Amygdala (tissue), 56 donors: ENCODE data around the gene NPR3.
"Not testable (repeated sequence)": the region's sequence is repeated elsewhere in the genome, so short reads cannot be mapped to it uniquely, and the experiment has no call there.

Experiments
- DNase-seq, 56 donors: peaks; one replicate each; lab custom pipeline; 2025; lab: John Stamatoyannopoulos, UW

NPR3 gene

DNA sequence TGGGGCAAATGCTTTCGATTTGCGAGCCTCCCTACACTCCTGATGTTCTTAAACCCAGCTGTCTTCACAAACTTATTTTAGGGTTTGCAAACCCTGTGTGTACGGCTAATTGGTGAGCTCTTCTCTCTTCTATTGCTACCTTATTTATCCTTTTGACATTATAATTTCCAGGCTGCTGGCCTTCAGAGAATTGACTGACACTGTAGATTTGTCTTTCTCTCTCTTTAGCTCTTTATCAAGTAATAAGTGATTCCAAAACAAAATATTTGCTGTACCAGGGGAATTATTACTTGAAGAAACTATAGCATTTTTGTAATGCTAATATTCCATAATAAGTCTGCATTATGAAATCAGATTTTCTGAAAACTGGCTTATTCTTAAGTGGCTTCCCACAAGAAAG lies 92.5 kb downstream of the NPR3 start:
- no peak for DNase-seq

- DNase-seq, result not testable (repeated sequence)
Measured at GRCh38 chr5:32805462-32805861, 94.3 kb downstream of the NPR3 start.

DNA sequence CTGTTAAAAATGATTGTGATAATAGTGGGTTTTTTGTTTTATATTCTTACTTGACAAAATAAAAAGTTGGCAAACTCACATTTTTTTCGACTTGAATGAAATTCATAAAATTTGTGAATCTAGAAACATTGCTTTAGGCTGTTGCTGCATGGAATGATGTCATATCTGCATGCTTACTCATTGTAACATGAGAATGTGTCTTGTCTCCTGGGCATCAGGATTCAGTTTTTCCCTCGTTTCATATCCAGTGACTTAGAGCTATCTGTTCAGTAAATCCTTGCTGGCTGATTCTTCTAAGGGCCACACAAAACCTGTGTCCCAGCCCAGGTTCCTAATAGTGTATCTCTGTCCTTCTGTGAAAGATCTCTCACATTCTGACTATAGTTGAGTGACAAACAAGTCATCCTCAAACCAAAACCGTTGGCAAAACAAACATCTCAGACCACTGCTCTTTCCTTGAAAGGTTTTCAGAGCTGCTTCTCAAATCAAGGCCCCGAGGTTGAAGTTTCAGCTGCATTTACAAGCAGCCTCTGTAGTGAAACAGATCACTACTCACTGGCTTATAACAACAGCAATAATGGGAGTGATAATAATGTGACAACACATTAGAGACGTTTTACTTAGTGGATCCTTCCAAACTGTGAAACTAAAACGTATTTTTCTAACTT lies 95.0 kb downstream of the NPR3 start:
- no peak for DNase-seq

DNA sequence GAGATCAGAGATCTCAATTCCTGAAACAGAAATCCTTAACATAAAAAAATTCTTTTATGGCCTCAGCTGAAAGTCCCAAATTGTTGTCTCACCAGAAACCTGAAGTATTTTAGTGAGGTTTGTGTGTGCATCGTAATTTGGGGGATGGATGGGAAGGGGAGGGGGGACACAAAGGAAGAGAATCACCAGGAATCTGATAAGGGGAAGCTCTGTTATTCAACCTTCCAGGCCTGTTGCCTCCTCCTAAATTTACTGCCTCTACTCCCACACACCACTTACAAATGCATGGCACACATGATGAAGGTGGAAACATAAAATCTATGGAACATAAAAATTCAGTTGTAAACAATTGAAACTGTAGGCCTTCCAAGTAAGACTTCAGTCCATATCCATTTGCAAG lies 97.7 kb downstream of the NPR3 start:
- no peak for DNase-seq

GRCh38 chr5:32810804-32811203 lies 99.7 kb downstream of the NPR3 start:
- DNase-seq, result no peak

GRCh38 chr5:32812399-32812798 lies 101.3 kb downstream of the NPR3 start:
- DNase-seq, result no peak

DNA sequence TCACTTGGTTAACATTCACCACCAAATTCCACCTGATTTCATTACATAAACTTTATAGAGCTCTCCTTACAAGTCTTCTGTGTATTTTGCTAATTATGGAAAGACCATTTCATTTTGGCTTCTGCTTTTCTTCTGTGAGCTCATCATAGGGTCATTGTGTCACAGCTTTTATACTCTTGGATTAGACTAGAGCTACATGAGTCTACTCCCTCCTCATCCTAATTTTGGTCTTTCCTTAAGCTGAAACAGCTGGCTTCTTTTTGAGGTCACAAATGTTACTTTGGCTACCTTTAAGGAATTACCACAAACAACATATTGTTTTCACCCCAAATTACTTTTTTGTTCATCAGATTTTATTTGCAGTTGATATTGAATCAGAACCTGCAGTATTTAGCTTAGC lies 103.0 kb downstream of the NPR3 start:
- no peak for DNase-seq

DNA sequence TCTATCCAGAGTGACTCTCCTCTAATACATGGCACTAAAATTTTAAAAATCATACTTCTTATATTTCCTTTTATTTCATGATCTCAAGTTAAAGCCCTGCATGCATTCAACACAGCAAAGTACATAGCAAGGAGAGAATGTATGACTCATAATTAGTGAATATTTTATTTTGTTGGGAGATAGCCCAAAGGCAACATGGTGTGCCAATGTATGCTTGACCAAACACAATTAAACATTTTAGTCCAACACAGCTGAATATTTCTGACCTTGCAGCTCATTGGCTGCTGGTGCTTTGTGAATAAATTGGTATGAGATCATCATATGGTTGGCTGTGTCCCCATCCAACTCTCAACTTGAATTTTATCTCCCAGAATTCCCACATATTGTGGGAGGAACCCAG lies 103.5 kb downstream of the NPR3 start:
- no peak for DNase-seq

DNA sequence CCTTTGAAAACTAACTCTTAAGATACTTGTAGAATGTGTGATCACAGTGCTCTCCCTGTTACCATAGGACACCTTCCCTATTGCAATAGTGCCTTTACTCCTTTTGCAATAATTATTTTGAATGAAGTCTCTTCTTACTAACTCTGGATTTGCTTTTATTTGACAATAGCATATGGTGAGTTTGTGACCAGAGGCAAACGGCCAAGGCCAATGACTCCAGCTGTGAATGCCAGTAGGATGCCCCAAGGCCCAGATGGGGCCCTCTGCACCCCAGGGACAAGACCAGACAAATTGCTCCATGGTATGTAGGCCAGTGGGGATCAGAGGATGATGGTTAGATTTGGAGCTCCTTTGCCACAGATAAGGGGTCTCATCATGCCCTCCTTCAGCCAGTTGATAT lies 116.9 kb downstream of the NPR3 start:
- DNase-seq, result no peak

DNA sequence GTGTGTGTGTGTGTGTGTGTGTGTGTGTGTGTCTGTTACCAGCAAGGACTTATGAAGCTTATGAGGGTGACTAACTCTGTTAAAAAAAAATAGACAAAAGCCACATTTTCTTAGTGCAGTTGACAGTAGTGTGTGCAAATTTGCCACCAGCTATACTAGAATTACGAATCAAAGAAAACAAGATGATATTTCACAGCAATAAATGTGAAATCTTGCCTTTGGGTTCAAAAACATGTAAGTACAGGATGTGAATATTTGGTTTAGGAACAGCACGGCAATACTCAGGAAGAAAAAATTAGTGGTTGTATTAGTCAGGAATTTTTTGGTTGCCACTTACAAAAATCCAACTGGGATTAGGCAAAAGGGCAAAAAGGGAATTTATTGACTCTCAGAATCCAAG lies 117.4 kb downstream of the NPR3 start:
- no peak for DNase-seq

DNA sequence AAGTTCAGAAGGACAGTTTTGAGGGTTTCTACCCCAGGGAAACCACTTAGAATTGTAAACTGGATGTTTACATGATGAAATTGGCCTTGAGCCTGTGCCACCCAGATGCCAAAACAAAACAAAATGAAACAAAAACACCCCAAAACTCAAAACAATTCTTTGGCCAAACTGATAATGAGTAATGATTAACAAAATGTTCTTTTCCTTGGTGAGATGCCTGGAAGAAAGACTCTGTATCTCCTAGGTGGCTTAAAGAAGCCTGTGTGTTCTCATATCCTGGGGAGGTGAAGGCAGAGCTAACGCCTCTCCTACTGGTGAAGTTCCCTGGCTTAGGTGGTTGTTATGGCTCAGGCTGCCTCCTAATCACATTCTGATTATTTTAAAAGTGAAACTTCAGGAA lies 120.5 kb downstream of the NPR3 start:
- DNase-seq, result no peak

- no peak for DNase-seq
Measured at GRCh38 chr5:32833127-32833526, 122.0 kb downstream of the NPR3 start.

DNA sequence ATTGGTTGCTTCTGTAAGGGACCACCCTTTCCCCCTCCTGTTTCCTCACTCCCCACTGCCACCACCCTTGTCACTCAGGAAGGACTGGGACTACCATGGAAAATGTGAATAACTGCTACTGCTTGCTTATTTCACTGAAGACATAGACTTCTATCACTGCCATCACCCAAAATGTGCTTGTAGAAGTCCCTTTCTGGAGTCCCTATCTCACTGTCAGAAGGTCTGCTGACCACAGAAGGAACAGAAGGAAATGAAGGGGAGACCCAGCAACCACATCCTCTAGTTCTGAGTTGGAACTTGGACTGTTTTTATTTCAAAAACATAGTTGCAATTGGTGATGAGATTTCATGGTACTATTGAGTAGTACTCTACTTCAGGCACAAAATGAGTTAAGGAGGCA lies 122.5 kb downstream of the NPR3 start:
- DNase-seq, result no peak

GRCh38 chr5:32834251-32834650 lies 123.1 kb downstream of the NPR3 start:
- DNase-seq, result no peak

- DNase-seq, result no peak
Measured at GRCh38 chr5:32836176-32836575, 125.1 kb downstream of the NPR3 start.

DNA sequence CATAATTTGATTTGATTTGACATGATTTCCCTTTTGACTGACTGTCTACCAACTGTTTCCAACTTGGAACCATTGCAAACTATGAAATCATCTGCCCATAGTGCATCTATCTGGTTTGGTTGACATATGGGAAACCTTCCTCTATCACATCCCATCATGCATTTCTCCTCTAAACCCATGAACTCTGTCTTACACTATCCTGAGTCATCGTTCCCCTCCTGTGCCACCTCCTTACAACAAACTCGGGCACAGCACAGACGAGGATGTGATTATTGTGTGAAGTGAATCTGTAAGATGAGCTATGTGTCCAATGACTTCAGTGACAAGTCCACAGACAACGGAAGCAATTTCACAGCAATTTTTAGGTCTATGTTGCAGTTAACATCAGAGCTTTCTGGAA lies 126.1 kb downstream of the NPR3 start:
- no peak for DNase-seq

GRCh38 chr5:32839106-32839505 lies 128.0 kb downstream of the NPR3 start:
- no peak for DNase-seq

DNA sequence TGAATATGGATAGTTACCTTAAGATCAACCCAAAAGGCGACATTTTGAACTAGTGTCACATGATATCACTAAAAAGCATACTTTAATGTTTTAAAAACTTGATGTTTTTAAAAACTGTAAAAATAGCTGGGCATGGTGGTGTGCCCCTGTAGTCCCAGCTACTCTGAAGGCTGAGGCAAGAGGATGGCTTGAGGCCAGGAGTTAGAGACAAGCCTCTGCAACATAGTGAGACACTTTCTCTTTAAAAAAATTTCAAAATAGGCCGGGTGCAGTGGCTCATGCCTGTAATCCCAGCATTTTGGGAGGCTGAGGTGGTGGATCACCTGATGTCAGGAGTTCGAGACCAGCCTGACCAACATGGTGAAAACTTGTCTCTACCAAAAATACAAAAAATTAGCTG lies 129.5 kb downstream of the NPR3 start:
- no peak for DNase-seq
